T-cell (primary cell): ENCODE data around the gene ZNF581. TPM values are rescaled to one million over a fixed set of nuclear protein-coding genes. Genes with fewer than 3 reads are reported as not detected.

Experiments
- ATAC-seq, 4 experiments: fragments of 200-7000 bp in 3 of 4; fragments of 150-1000 bp in 1 of 4; cut with Tn5 transposase; replicated peaks in 1 of 4; 1 replicate in 3 of 4; 2 replicates in 1 of 4; pipeline ENCODE4 v1.10.0; 2021; ENCODE audit warnings: moderate library complexity in 3 of 4, mild to moderate bottlenecking in 2 of 4, moderate number of reproducible peaks in 1 of 4
- CTCF ChIA-PET, 2 donors: fragments of 300-600 bp; sonication (Branson Sonifier 250); formaldehyde crosslinking; loops; one replicate each; lab custom pipeline; 2022; ENCODE audit warnings: antibody characterized with exemption in 2 of 2; lab: Charles Lee
- POLR2A ChIA-PET, 2 donors: fragments of 300-600 bp; sonication (Branson Sonifier 250); formaldehyde crosslinking; loops; one replicate each; lab custom pipeline; 2022; ENCODE audit warnings: antibody characterized with exemption in 2 of 2; lab: Charles Lee
- DNase-seq, 35 experiments: peaks; one replicate each; pipeline versions ENCODE4 v3.0.0 to v3.0.0-alpha.2; 2013 to 2023
- H3K27ac ChIP-seq: one replicate; pipeline ENCODE4 v1.5.1; 2013; ENCODE audit warnings: low read length
- H3K27me3 ChIP-seq, 2 experiments: replicated peaks in 1 of 2; 1 replicate in 1 of 2; 2 replicates in 1 of 2; pipeline versions ENCODE4 v1.6.1 to v1.7.0; 2013; ENCODE audit warnings: low read length in 1 of 2, mixed read lengths in 1 of 2; ENCODE audit not compliant: control insufficient read depth in 2 of 2, insufficient read depth in 2 of 2; ENCODE audit errors: extremely low read depth in 1 of 2
- H3K36me3 ChIP-seq, 2 donors: 1 replicate in 1 of 2; 2 replicates in 1 of 2; pipeline versions ENCODE4 v1.6.1 to v1.7.0; 2013; ENCODE audit warnings: low read length in 1 of 2; ENCODE audit not compliant: control insufficient read depth in 2 of 2, insufficient read depth in 1 of 2; ENCODE audit errors: extremely low read depth in 1 of 2
- H3K4me1 ChIP-seq, 2 experiments: 1 replicate in 1 of 2; 2 replicates in 1 of 2; pipeline versions ENCODE4 v1.6.1 to v1.7.0; 2013; ENCODE audit warnings: low read length in 2 of 2, mixed read lengths in 1 of 2; ENCODE audit not compliant: insufficient read depth in 2 of 2, control insufficient read depth in 1 of 2; ENCODE audit errors: extremely low read depth in 1 of 2
- H3K4me3 ChIP-seq, 2 donors: 1 replicate in 1 of 2; 2 replicates in 1 of 2; pipeline versions ENCODE4 v1.5.1 to v1.7.0; 2013; ENCODE audit warnings: mild to moderate bottlenecking in 2 of 2, low read length in 1 of 2, moderate library complexity in 1 of 2; ENCODE audit not compliant: control insufficient read depth in 1 of 2; ENCODE audit errors: extremely low read depth in 1 of 2
- H3K9me3 ChIP-seq: 2 replicates; pipeline ENCODE4 v1.7.0; 2013
- H3K27ac Mint-ChIP-seq, 2 donors: one replicate each; pipeline ENCODE4 v1.8.0; 2020 to 2021; ENCODE audit warnings: mild to moderate bottlenecking in 2 of 2, mixed read lengths in 2 of 2
- H3K27me3 Mint-ChIP-seq, 2 donors: one replicate each; pipeline ENCODE4 v1.8.0; 2021 to 2022; ENCODE audit warnings: mixed read lengths in 2 of 2
- H3K36me3 Mint-ChIP-seq: one replicate; pipeline ENCODE4 v1.8.0; 2021; ENCODE audit warnings: mixed read lengths
- H3K4me1 Mint-ChIP-seq, 3 donors: one replicate each; pipeline ENCODE4 v1.8.0; 2020 to 2022; ENCODE audit warnings: mixed read lengths in 3 of 3, mild to moderate bottlenecking in 1 of 3
- H3K4me3 Mint-ChIP-seq, 3 donors: one replicate each; pipeline ENCODE4 v1.8.0; 2020 to 2022; ENCODE audit warnings: mild to moderate bottlenecking in 3 of 3, mixed read lengths in 3 of 3, moderate library complexity in 3 of 3
- H3K9me3 Mint-ChIP-seq, 3 donors: one replicate each; pipeline ENCODE4 v1.8.0; 2020 to 2022; ENCODE audit warnings: mixed read lengths in 3 of 3
- WGBS: methylation state at CpG from one replicate; pipeline ENCODE4 v1.1.5; 2013; ENCODE audit warnings: missing lambda C conversion rate; ENCODE audit not compliant: insufficient coverage; 5-methylcytosine and 5-hydroxymethylcytosine counted together
- total RNA-seq, 35 experiments: library from RNA in 6 of 35; stranded (reverse) in 6 of 35; fragments of 120-200 nt in 1 of 35; gene quantifications; one replicate each; pipeline versions ENCODE4 v1.2.1 to v1.2.4 and lab custom pipeline; 2013 to 2026

Gene ZNF581
- total RNA-seq, 5 donors from 2014 or later (not counting 1 experiment from before 2014, with no cell fraction given), result 26.4 to 38.7 (median 31.9) TPM

- POLR2A ChIA-PET, result no interaction called here
- DNase-seq (no peak), ATAC-seq (no peak)
- H3K4me3 Mint-ChIP-seq, result no peak overlapping the region
- no peaks in the 10 kb centered on the region for H3K27me3 ChIP-seq
- H3K4me1 ChIP-seq, result peaks cover 0 to 45% of the 10 kb centered on the region in 2 experiments
- H3K9me3 Mint-ChIP-seq, result no peaks in the 10 kb centered on the region
- H3K27ac Mint-ChIP-seq, result no peak overlapping the region
- 91% methylated on average over 9 of the region's 11 CpGs for WGBS
- peaks cover 36 to 48% (median 46%) of the 10 kb centered on the region in 3 donors for H3K4me1 Mint-ChIP-seq
- CTCF ChIA-PET, result interaction anchor here in 1 of 2 donors (1.4 kb wide), 1 partner anchor 11 kb away, joined by 4 read pairs; no protein-coding TSS in a partner anchor
- H3K36me3 ChIP-seq, result peaks cover 33 to 74% of the 10 kb centered on the region in 2 donors
- no peak overlapping the region for H3K4me3 ChIP-seq
- H3K27me3 Mint-ChIP-seq, result no peaks in the 10 kb centered on the region
- H3K9me3 ChIP-seq, result no peaks in the 10 kb centered on the region
- H3K36me3 Mint-ChIP-seq, result peaks cover 41% of the 10 kb centered on the region
- no peak overlapping the region for H3K27ac ChIP-seq
These were observed 24.5 kb downstream of the ZNF581 start for GRCh38 chr19:55667958-55668357.

GRCh38 chr19:55668603-55669348, 25.3 kb downstream of the ZNF581 start:
- peaks cover 38 to 48% (median 47%) of the 10 kb centered on the region in 3 donors for H3K4me1 Mint-ChIP-seq
- ChIA-PET POLR2A (interaction anchor here in 1 of 2 donors (0.7 kb wide), 1 partner anchor 23 kb away, joined by 9 read pairs; no protein-coding TSS in a partner anchor), CTCF (interaction anchor here in 1 of 2 donors (1.4 kb wide), 1 partner anchor 12 kb away, joined by 4 read pairs; no protein-coding TSS in a partner anchor)
- no peaks in the 10 kb centered on the region for H3K27me3 ChIP-seq
- H3K4me3 Mint-ChIP-seq, result no peak overlapping the region
- H3K27ac ChIP-seq, result no peak overlapping the region
- 94% methylated on average over 26 of the region's 30 CpGs for WGBS
- H3K27ac Mint-ChIP-seq, result no peak overlapping the region
- no peak for ATAC-seq
- no peak overlapping the region for H3K4me3 ChIP-seq
- DNase-seq, result no peak
- H3K9me3 ChIP-seq, result no peaks in the 10 kb centered on the region
- peaks cover 0 to 49% of the 10 kb centered on the region in 2 experiments for H3K4me1 ChIP-seq
- H3K9me3 Mint-ChIP-seq, result no peaks in the 10 kb centered on the region
- no peaks in the 10 kb centered on the region for H3K27me3 Mint-ChIP-seq
- H3K36me3 ChIP-seq, result peaks cover 33 to 65% of the 10 kb centered on the region in 2 donors
- H3K36me3 Mint-ChIP-seq, result peaks cover 35% of the 10 kb centered on the region

GRCh38 chr19:55669418-55670279, 26.2 kb downstream of the ZNF581 start:
- 87% methylated on average over 14 of the region's 43 CpGs for WGBS
- ATAC-seq (no peak), DNase-seq (no peak)
- H3K36me3 ChIP-seq, result peaks cover 33 to 59% of the 10 kb centered on the region in 2 donors
- ChIA-PET POLR2A (interaction anchor here in 1 of 2 donors (0.5 kb wide), 1 partner anchor 9 kb away, joined by 3 read pairs; no protein-coding TSS in a partner anchor), CTCF (no interaction called here)
- peaks cover 0 to 56% of the 10 kb centered on the region in 2 experiments for H3K4me1 ChIP-seq
- no peaks in the 10 kb centered on the region for H3K9me3 Mint-ChIP-seq
- no peaks in the 10 kb centered on the region for H3K9me3 ChIP-seq
- H3K27me3 Mint-ChIP-seq, result no peaks in the 10 kb centered on the region
- H3K4me3 Mint-ChIP-seq, result no peak overlapping the region
- no peaks in the 10 kb centered on the region for H3K27me3 ChIP-seq
- H3K27ac Mint-ChIP-seq, result no peak overlapping the region
- H3K27ac ChIP-seq, result no peak overlapping the region
- no peak overlapping the region for H3K4me3 ChIP-seq
- peaks cover 39 to 46% (median 46%) of the 10 kb centered on the region in 3 donors for H3K4me1 Mint-ChIP-seq
- peaks cover 28% of the 10 kb centered on the region for H3K36me3 Mint-ChIP-seq

GRCh38 chr19:55670280-55671053, 27.0 kb downstream of the ZNF581 start:
- Histone ChIP-seq H3K4me1 (peaks cover 0 to 58% of the 10 kb centered on the region in 2 experiments), H3K36me3 (peaks cover 33 to 55% of the 10 kb centered on the region in 2 donors), H3K27me3 (no peaks in the 10 kb centered on the region), H3K4me3 (no peak overlapping the region), H3K9me3 (no peaks in the 10 kb centered on the region), H3K27ac (no peak overlapping the region)
- no peak overlapping the region for H3K27ac Mint-ChIP-seq
- ATAC-seq (no peak), DNase-seq (peak in 2 of 35 experiments; percentile 22 to 44)
- no peaks in the 10 kb centered on the region for H3K9me3 Mint-ChIP-seq
- H3K4me3 Mint-ChIP-seq, result no peak overlapping the region
- no peaks in the 10 kb centered on the region for H3K27me3 Mint-ChIP-seq
- peaks cover 24% of the 10 kb centered on the region for H3K36me3 Mint-ChIP-seq
- ChIA-PET POLR2A (no interaction called here), CTCF (no interaction called here)
- H3K4me1 Mint-ChIP-seq, result peaks cover 42 to 47% (median 45%) of the 10 kb centered on the region in 3 donors
- WGBS, result 92% methylated on average over 21 of the region's 23 CpGs

- peaks cover 42 to 50% (median 49%) of the 10 kb centered on the region in 3 donors for H3K4me1 Mint-ChIP-seq
- CTCF ChIA-PET, result interaction anchor here in 1 of 2 donors (0.7 to 1.0 kb wide), 3 partner anchors 16 to 1534 kb away, joined by 4 to 7 read pairs (median 6); partner anchors contain the start of genes CNOT3 and U2AF2
- no peaks in the 10 kb centered on the region for H3K27me3 Mint-ChIP-seq
- H3K27ac Mint-ChIP-seq, result no peak overlapping the region
- no peak overlapping the region for H3K4me3 Mint-ChIP-seq
- no peaks in the 10 kb centered on the region for H3K9me3 ChIP-seq
- no peak overlapping the region for H3K27ac ChIP-seq
- WGBS, result 83% methylated on average over 2 of the region's 2 CpGs
- no peak overlapping the region for H3K4me3 ChIP-seq
- H3K36me3 ChIP-seq, result peaks cover 33 to 52% of the 10 kb centered on the region in 2 donors
- DNase-seq, result no peak
- H3K9me3 Mint-ChIP-seq, result no peaks in the 10 kb centered on the region
- ATAC-seq, result no peak
- no peaks in the 10 kb centered on the region for H3K27me3 ChIP-seq
- POLR2A ChIA-PET, result interaction anchor here in 1 of 2 donors (0.8 kb wide), 1 partner anchor 14 kb away, joined by 3 read pairs; no protein-coding TSS in a partner anchor
- H3K4me1 ChIP-seq, result peaks cover 2 to 64% of the 10 kb centered on the region in 2 experiments
- peaks cover 21% of the 10 kb centered on the region for H3K36me3 Mint-ChIP-seq
These were observed 27.6 kb downstream of the ZNF581 start for GRCh38 chr19:55671054-55671378.
